H9 (cell line): ENCODE measurements around the gene MTRF1. TPM values are rescaled to one million over a fixed set of nuclear protein-coding genes. Genes with fewer than 3 reads are reported as not detected.

ENCODE experiments used
- DNase-seq: peaks from one replicate; pipeline ENCODE4 v3.0.0-alpha.2; 2017
- H2AFZ ChIP-seq: one replicate; pipeline ENCODE4 v1.6.1; 2013; ENCODE audit warnings: mild to moderate bottlenecking, low read length, control low read depth, moderate library complexity
- H2AK5ac ChIP-seq: 2 replicates; pipeline ENCODE4 v1.6.1; 2013; ENCODE audit warnings: low read length, control low read depth, mixed read lengths; ENCODE audit not compliant: insufficient read length
- H2BK120ac ChIP-seq: one replicate; pipeline ENCODE4 v1.6.1; 2013; ENCODE audit warnings: low read depth, mild to moderate bottlenecking, low read length, control low read depth, inconsistent platforms; ENCODE audit not compliant: poor library complexity, severe bottlenecking
- H2BK12ac ChIP-seq: 2 replicates; pipeline ENCODE4 v1.6.1; 2013; ENCODE audit warnings: low read length, control low read depth, mixed read lengths, low read depth; ENCODE audit not compliant: insufficient read length
- H2BK15ac ChIP-seq: 2 replicates; pipeline ENCODE4 v1.6.1; 2013; ENCODE audit warnings: low read depth, low read length, control low read depth
- H2BK20ac ChIP-seq: one replicate; pipeline ENCODE4 v1.6.1; 2013; ENCODE audit warnings: low read depth, mild to moderate bottlenecking, low read length, control low read depth, inconsistent platforms; ENCODE audit not compliant: poor library complexity, severe bottlenecking
- H2BK5ac ChIP-seq: 2 replicates; pipeline ENCODE4 v1.6.1; 2013; ENCODE audit warnings: low read length, control low read depth, mixed read lengths; ENCODE audit not compliant: insufficient read length
- H3K14ac ChIP-seq: 2 replicates; pipeline ENCODE4 v1.6.1; 2013; ENCODE audit warnings: low read length, control low read depth; ENCODE audit not compliant: insufficient read depth
- H3K18ac ChIP-seq: 2 replicates; pipeline ENCODE4 v1.6.1; 2013; ENCODE audit warnings: low read depth, mild to moderate bottlenecking, mixed read lengths, low read length, control low read depth; ENCODE audit not compliant: insufficient read length
- H3K23ac ChIP-seq: 2 replicates; pipeline ENCODE4 v1.6.1; 2013; ENCODE audit warnings: low read length, control low read depth, mixed read lengths, low read depth; ENCODE audit not compliant: insufficient read length
- H3K23me2 ChIP-seq: 2 replicates; pipeline ENCODE4 v1.6.1; 2013; ENCODE audit warnings: low read depth, mild to moderate bottlenecking, mixed read lengths, low read length, control low read depth; ENCODE audit not compliant: insufficient read length, poor library complexity, severe bottlenecking
- H3K27ac ChIP-seq: 2 replicates; pipeline ENCODE4 v1.5.1; 2013; ENCODE audit warnings: low read length, control low read depth, mixed read lengths, low read depth; ENCODE audit not compliant: insufficient read length
- H3K27me3 ChIP-seq: 2 replicates; pipeline ENCODE4 v1.6.1; 2013; ENCODE audit warnings: low read length, control low read depth, inconsistent platforms; ENCODE audit not compliant: insufficient read depth
- H3K4ac ChIP-seq: 2 replicates; pipeline ENCODE4 v1.6.1; 2013; ENCODE audit warnings: low read depth, mild to moderate bottlenecking, control low read depth, inconsistent platforms, low read length, moderate library complexity
- H3K4me1 ChIP-seq: 2 replicates; pipeline ENCODE4 v1.6.1; 2013; ENCODE audit warnings: low read length, control low read depth, inconsistent platforms; ENCODE audit not compliant: insufficient read depth
- H3K4me2 ChIP-seq: 2 replicates; pipeline ENCODE4 v1.6.1; 2013; ENCODE audit warnings: low read length, control low read depth, mixed read lengths; ENCODE audit not compliant: insufficient read length, insufficient read depth
- H3K56ac ChIP-seq: 2 replicates; pipeline ENCODE4 v1.6.1; 2013; ENCODE audit warnings: low read depth, mild to moderate bottlenecking, mixed read lengths, low read length, control low read depth; ENCODE audit not compliant: insufficient read length
- H3K79me1 ChIP-seq: 2 replicates; pipeline ENCODE4 v1.6.1; 2013; ENCODE audit warnings: low read depth, mild to moderate bottlenecking, moderate library complexity, low read length, control low read depth, inconsistent platforms; ENCODE audit not compliant: insufficient read depth, poor library complexity, severe bottlenecking
- H3K79me2 ChIP-seq: 2 replicates; pipeline ENCODE4 v1.6.1; 2013; ENCODE audit warnings: low read length, control low read depth, inconsistent platforms; ENCODE audit not compliant: insufficient read depth
- H3K9ac ChIP-seq: 2 replicates; pipeline ENCODE4 v1.6.1; 2013; ENCODE audit warnings: low read length, control low read depth, mixed read lengths; ENCODE audit not compliant: insufficient read length; ENCODE audit errors: extremely low read depth
- H3K9me3 ChIP-seq: one replicate; pipeline ENCODE4 v1.6.1; 2013; ENCODE audit warnings: low read depth, low read length, inconsistent platforms; ENCODE audit not compliant: control insufficient read depth
- H3T11ph ChIP-seq: one replicate; pipeline ENCODE4 v1.6.1; 2013; ENCODE audit warnings: mild to moderate bottlenecking, low read length, control low read depth, inconsistent platforms
- H4K20me1 ChIP-seq: one replicate; pipeline ENCODE4 v1.6.1; 2013; ENCODE audit not compliant: control insufficient read depth, insufficient read length, insufficient read depth
- H4K5ac ChIP-seq: 2 replicates; pipeline ENCODE4 v1.6.1; 2013; ENCODE audit warnings: low read depth, mild to moderate bottlenecking, mixed read lengths, low read length, control low read depth; ENCODE audit not compliant: insufficient read length
- H4K8ac ChIP-seq: replicated peaks from 2 replicates; pipeline ENCODE4 v1.6.1; 2013; ENCODE audit warnings: low read length, control low read depth, mixed read lengths, low read depth; ENCODE audit not compliant: insufficient read length
- H4K91ac ChIP-seq: 2 replicates; pipeline ENCODE4 v1.6.1; 2013; ENCODE audit warnings: low read depth, mild to moderate bottlenecking, moderate library complexity, mixed read lengths, low read length, control low read depth; ENCODE audit not compliant: insufficient read length
- H3K27ac Mint-ChIP-seq, 3 experiments: 2 replicates in 2 of 3; 3 replicates in 1 of 3; pipeline ENCODE4 v1.8.0; 2020 to 2021; ENCODE audit warnings: mixed read lengths in 3 of 3, mild to moderate bottlenecking in 1 of 3, moderate library complexity in 1 of 3
- H3K27me3 Mint-ChIP-seq: 2 replicates; pipeline ENCODE4 v1.8.0; 2021; ENCODE audit warnings: low read depth, mild to moderate bottlenecking, moderate library complexity, mixed read lengths
- H3K36me3 Mint-ChIP-seq, 3 experiments: 2 replicates in 2 of 3; 3 replicates in 1 of 3; pipeline ENCODE4 v1.8.0; 2020 to 2021; ENCODE audit warnings: low read depth in 3 of 3, mixed read lengths in 3 of 3; ENCODE audit not compliant: insufficient read depth in 1 of 3
- H3K4me1 Mint-ChIP-seq, 2 experiments: 2 replicates each; pipeline ENCODE4 v1.8.0; 2020; ENCODE audit warnings: mixed read lengths in 2 of 2
- H3K4me3 Mint-ChIP-seq, 2 experiments: 2 replicates in 1 of 2; 3 replicates in 1 of 2; pipeline ENCODE4 v1.8.0; 2020 to 2021; ENCODE audit warnings: mild to moderate bottlenecking in 2 of 2, mixed read lengths in 2 of 2, moderate library complexity in 1 of 2
- H3K9me3 Mint-ChIP-seq, 2 experiments: 2 replicates in 1 of 2; 3 replicates in 1 of 2; pipeline ENCODE4 v1.8.0; 2020; ENCODE audit warnings: mild to moderate bottlenecking in 2 of 2, mixed read lengths in 2 of 2, moderate library complexity in 1 of 2
- CTCF ChIP-seq: fragments of 200-600 bp; sonication (generic); conservative IDR thresholded peaks from 3 replicates; pipeline ENCODE4 v1.8.0; 2021; ENCODE audit warnings: antibody characterized with exemption, mild to moderate bottlenecking
- WGBS: extraction: QIAGEN DNeasy Blood & Tissue Kit; methylation state at CpG from one replicate; pipeline ENCODE4 v1.1.7; 2013; ENCODE audit warnings: missing lambda C conversion rate, low lambda C conversion rate, mixed read lengths; ENCODE audit not compliant: insufficient read length; ENCODE audit errors: extremely low coverage; 5-methylcytosine and 5-hydroxymethylcytosine counted together
- total RNA-seq: library from RNA; stranded (reverse); gene quantifications from 2 replicates; pipeline ENCODE4 v1.2.1, GENCODE V29; 2021

Gene MTRF1
- total RNA-seq, 1 experiment from 2014 or later = 16.2 TPM

GRCh38 chr13:41313117-41313516, 49.7 kb upstream of the MTRF1 start:
- Histone ChIP-seq H2BK12ac (no peak overlapping the region), H3K14ac (no peak overlapping the region), H3K18ac (no peak overlapping the region), H3T11ph (no peak overlapping the region), H3K4ac (no peak overlapping the region), H3K27ac (no peak overlapping the region), H3K79me2 (peaks cover 41% of the 10 kb centered on the region), H4K20me1 (no peaks in the 10 kb centered on the region), H4K8ac (no peak overlapping the region), H3K9ac (no peak overlapping the region), H2BK20ac (no peak overlapping the region), H4K91ac (no peak overlapping the region), H2BK15ac (no peak overlapping the region), H3K4me1 (peaks cover 9% of the 10 kb centered on the region), H2AK5ac (no peak overlapping the region), H3K79me1 (peaks cover 4% of the 10 kb centered on the region), H2BK5ac (no peak overlapping the region), H3K23ac (no peak overlapping the region), H2AFZ (no peak overlapping the region), H2BK120ac (no peak overlapping the region), H4K5ac (no peak overlapping the region), H3K4me2 (peak overlapping the region; percentile 43), H3K23me2 (peaks cover 6% of the 10 kb centered on the region), H3K56ac (no peak overlapping the region), H3K9me3 (no peaks in the 10 kb centered on the region), H3K27me3 (no peaks in the 10 kb centered on the region)
- H3K27ac Mint-ChIP-seq = no peak overlapping the region
- WGBS = no CpG with 5 or more reads among the region's 5 CpGs
- H3K4me3 Mint-ChIP-seq = peak overlapping the region; percentile 92 to 97
- DNase-seq = no peak
- H3K9me3 Mint-ChIP-seq = no peaks in the 10 kb centered on the region
- H3K27me3 Mint-ChIP-seq = no peaks in the 10 kb centered on the region
- H3K4me1 Mint-ChIP-seq = peaks cover 32 to 33% of the 10 kb centered on the region in 2 experiments
- TF ChIP-seq CTCF = no peak
- H3K36me3 Mint-ChIP-seq = peaks cover 2 to 15% (median 14%) of the 10 kb centered on the region in 3 experiments; a peak in 5 of 7 replicates
